ENCODE measurements around the gene JARID2. TPM values are rescaled to one million over a fixed set of nuclear protein-coding genes. Genes with fewer than 3 reads are reported as not detected.

Gene JARID2
- total and polyA plus RNA-seq, 3 donors from 2014 or later, result 36.1 to 60.8 (median 53.7) TPM

- no peaks in the 10 kb centered on the region for H3K27me3 ChIP-seq
- H3K4me1 ChIP-seq, result peaks cover 25% of the 10 kb centered on the region
- no peaks in the 10 kb centered on the region for H3K9me3 ChIP-seq
- H3K36me3 ChIP-seq (ENCODE audit: low read depth, missing control alignments), result no peaks in the 10 kb centered on the region
- no peak for TF ChIP-seq POLR2A (IDR thresholded peaks at IDR 0.05)
- TF ChIP-seq CTCF (IDR thresholded peaks at IDR 0.05), result no peak
- DNase-seq, result no peak
- 74 to 87% methylated on average over 8 of the region's 8 CpGs for WGBS, 2 donors
- H3K27ac ChIP-seq, result no peak overlapping the region
- intact Hi-C loops (cut with DNase I; ENCODE audit: low total_unique reads), result no loop called here
- H3K4me3 ChIP-seq, result no peak overlapping the region
These were observed 53.7 kb downstream of the JARID2 start for GRCh38 chr6:15299430-15300131.

- Histone ChIP-seq H3K4me1 (peaks cover 23% of the 10 kb centered on the region), H3K4me3 (no peak overlapping the region), H3K27me3 (no peaks in the 10 kb centered on the region), H3K9me3 (no peaks in the 10 kb centered on the region), H3K27ac (no peak overlapping the region), H3K36me3 (ENCODE audit: low read depth, missing control alignments) (no peaks in the 10 kb centered on the region)
- intact Hi-C loops (cut with DNase I; ENCODE audit: low total_unique reads), result no loop called here
- TF ChIP-seq CTCF (IDR thresholded peaks at IDR 0.05) (no peak), POLR2A (IDR thresholded peaks at IDR 0.05) (no peak)
- 83 to 84% methylated on average over 6 of the region's 6 CpGs for WGBS, 2 donors
- DNase-seq, result no peak
These were observed 55.5 kb downstream of the JARID2 start for GRCh38 chr6:15301179-15302006.

GRCh38 chr6:15303162-15303919, 57.5 kb downstream of the JARID2 start:
- H3K9me3 ChIP-seq, result no peaks in the 10 kb centered on the region

GRCh38 chr6:15303920-15304291, 58.0 kb downstream of the JARID2 start:
- Histone ChIP-seq H3K27ac (no peak overlapping the region), H3K9me3 (no peaks in the 10 kb centered on the region), H3K4me1 (peaks cover 7% of the 10 kb centered on the region), H3K27me3 (no peaks in the 10 kb centered on the region), H3K4me3 (no peak overlapping the region), H3K36me3 (ENCODE audit: low read depth, missing control alignments) (no peaks in the 10 kb centered on the region)
- 65 to 93% methylated on average over 6 of the region's 6 CpGs for WGBS, 2 donors
- DNase-seq, result no peak
- no peak for TF ChIP-seq CTCF (IDR thresholded peaks at IDR 0.05)
- TF ChIP-seq POLR2A (IDR thresholded peaks at IDR 0.05), result no peak
- intact Hi-C loops (cut with DNase I; ENCODE audit: low total_unique reads), result no loop called here

More at GRCh38 chr6:15303162-15303919, 57.5 kb downstream of the JARID2 start:
- peaks cover 12% of the 10 kb centered on the region for H3K4me1 ChIP-seq
- WGBS, 2 donors, result 77 to 83% methylated on average over 7 of the region's 7 CpGs
- no peak overlapping the region for H3K4me3 ChIP-seq
- H3K36me3 ChIP-seq (ENCODE audit: low read depth, missing control alignments), result no peaks in the 10 kb centered on the region
- DNase-seq, result no peak
- no peaks in the 10 kb centered on the region for H3K27me3 ChIP-seq
- no peak overlapping the region for H3K27ac ChIP-seq
- intact Hi-C loops (cut with DNase I; ENCODE audit: low total_unique reads), result no loop called here
- TF ChIP-seq CTCF (IDR thresholded peaks at IDR 0.05) (no peak), POLR2A (IDR thresholded peaks at IDR 0.05) (no peak)

Data from testis (tissue), 3 donors.